Activated CD4-positive, CD25-positive, alpha-beta regulatory T cell treated with anti-CD3 and anti-CD28 coated beads, Interleukin-2, amount 50 U/mL, for 16 hours (primary cell): ENCODE data around the gene ABLIM2.

Experiments used
- DNase-seq: peaks from one replicate; pipeline ENCODE4 v3.0.0-alpha.2; 2020; ENCODE audit warnings: low read depth, low spot score

The ABLIM2 gene

GRCh38 chr4:8175686-8176085, 17.1 kb upstream of the ABLIM2 start:
- DNase-seq, result no peak

GRCh38 chr4:8174970-8175369, 16.4 kb upstream of the ABLIM2 start:
- DNase-seq, result no peak

GRCh38 chr4:8173492-8174242, 15.1 kb upstream of the ABLIM2 start:
- DNase-seq, result no peak

GRCh38 chr4:8171984-8172924, 13.6 kb upstream of the ABLIM2 start:
- no peak for DNase-seq

GRCh38 chr4:8171266-8171665, 12.7 kb upstream of the ABLIM2 start:
- no peak for DNase-seq

- no peak for DNase-seq
Observed at GRCh38 chr4:8170341-8170740, 11.7 kb upstream of the ABLIM2 start.

- DNase-seq, result no peak
Observed at GRCh38 chr4:8169763-8170162, 11.2 kb upstream of the ABLIM2 start.

- no peak for DNase-seq
Observed at GRCh38 chr4:8168832-8169598, 10.4 kb upstream of the ABLIM2 start.

- no peak for DNase-seq
Observed at GRCh38 chr4:8168232-8168631, 9.6 kb upstream of the ABLIM2 start.

- no peak for DNase-seq
Observed at GRCh38 chr4:8167815-8168214, 9.2 kb upstream of the ABLIM2 start.

GRCh38 chr4:8167291-8167690, 8.7 kb upstream of the ABLIM2 start:
- no peak for DNase-seq

- DNase-seq, result no peak
Observed at GRCh38 chr4:8165374-8165896, 6.8 kb upstream of the ABLIM2 start.

- no peak for DNase-seq
Observed at GRCh38 chr4:8164687-8165086, 6.1 kb upstream of the ABLIM2 start.

- no peak for DNase-seq
Observed at GRCh38 chr4:8164194-8164565, 5.6 kb upstream of the ABLIM2 start.

GRCh38 chr4:8163436-8164193, 5.0 kb upstream of the ABLIM2 start:
- no peak for DNase-seq

GRCh38 chr4:8163026-8163425, 4.4 kb upstream of the ABLIM2 start:
- no peak for DNase-seq

- DNase-seq, result no peak
Observed at GRCh38 chr4:8162625-8163024, 4.0 kb upstream of the ABLIM2 start.

- DNase-seq, result no peak
Observed at GRCh38 chr4:8160572-8160971, 2.0 kb upstream of the ABLIM2 start.

GRCh38 chr4:8160233-8160560, 1.6 kb upstream of the ABLIM2 start:
- no peak for DNase-seq

GRCh38 chr4:8159537-8160232, 1.1 kb upstream of the ABLIM2 start:
- DNase-seq, result no peak
